GM06990 (cell line): Measurements from ENCODE around the gene EWSR1.
A peak's percentile ranks its signal among the peaks of the same experiment; 100 is the strongest.
"Not testable (repeated sequence)": the region's sequence is repeated elsewhere in the genome, so short reads cannot be mapped to it uniquely, and the experiment has no call there.

Source experiments
- DNase-seq: peaks from one replicate; pipeline ENCODE4 v3.0.0-alpha.2; 2011; ENCODE audit not compliant: insufficient read length; ENCODE audit errors: extremely low read depth
- H3K27me3 ChIP-seq: replicated peaks from 2 replicates; pipeline ENCODE4 v1.6.0; 2011; ENCODE audit warnings: low read length; ENCODE audit not compliant: control insufficient read depth, insufficient read depth
- H3K36me3 ChIP-seq: 2 replicates; pipeline ENCODE4 v1.5.1; 2011; ENCODE audit warnings: low read length; ENCODE audit not compliant: control insufficient read depth, insufficient read depth
- H3K4me3 ChIP-seq: replicated peaks from 2 replicates; pipeline ENCODE4 v1.5.1; 2011; ENCODE audit warnings: low read depth, mild to moderate bottlenecking, control low read depth, low read length
- TF ChIP-seq, protein P1 (sequence below): IDR thresholded peaks from 2 replicates; pipeline ENCODE4 v1.5.1; 2011; ENCODE audit warnings: low read length, control low read depth, mild to moderate bottlenecking, inconsistent platforms; ENCODE audit not compliant: insufficient read depth, poor library complexity, severe bottlenecking

Gene EWSR1, protein sequence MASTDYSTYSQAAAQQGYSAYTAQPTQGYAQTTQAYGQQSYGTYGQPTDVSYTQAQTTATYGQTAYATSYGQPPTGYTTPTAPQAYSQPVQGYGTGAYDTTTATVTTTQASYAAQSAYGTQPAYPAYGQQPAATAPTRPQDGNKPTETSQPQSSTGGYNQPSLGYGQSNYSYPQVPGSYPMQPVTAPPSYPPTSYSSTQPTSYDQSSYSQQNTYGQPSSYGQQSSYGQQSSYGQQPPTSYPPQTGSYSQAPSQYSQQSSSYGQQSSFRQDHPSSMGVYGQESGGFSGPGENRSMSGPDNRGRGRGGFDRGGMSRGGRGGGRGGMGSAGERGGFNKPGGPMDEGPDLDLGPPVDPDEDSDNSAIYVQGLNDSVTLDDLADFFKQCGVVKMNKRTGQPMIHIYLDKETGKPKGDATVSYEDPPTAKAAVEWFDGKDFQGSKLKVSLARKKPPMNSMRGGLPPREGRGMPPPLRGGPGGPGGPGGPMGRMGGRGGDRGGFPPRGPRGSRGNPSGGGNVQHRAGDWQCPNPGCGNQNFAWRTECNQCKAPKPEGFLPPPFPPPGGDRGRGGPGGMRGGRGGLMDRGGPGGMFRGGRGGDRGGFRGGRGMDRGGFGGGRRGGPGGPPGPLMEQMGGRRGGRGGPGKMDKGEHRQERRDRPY

DNA sequence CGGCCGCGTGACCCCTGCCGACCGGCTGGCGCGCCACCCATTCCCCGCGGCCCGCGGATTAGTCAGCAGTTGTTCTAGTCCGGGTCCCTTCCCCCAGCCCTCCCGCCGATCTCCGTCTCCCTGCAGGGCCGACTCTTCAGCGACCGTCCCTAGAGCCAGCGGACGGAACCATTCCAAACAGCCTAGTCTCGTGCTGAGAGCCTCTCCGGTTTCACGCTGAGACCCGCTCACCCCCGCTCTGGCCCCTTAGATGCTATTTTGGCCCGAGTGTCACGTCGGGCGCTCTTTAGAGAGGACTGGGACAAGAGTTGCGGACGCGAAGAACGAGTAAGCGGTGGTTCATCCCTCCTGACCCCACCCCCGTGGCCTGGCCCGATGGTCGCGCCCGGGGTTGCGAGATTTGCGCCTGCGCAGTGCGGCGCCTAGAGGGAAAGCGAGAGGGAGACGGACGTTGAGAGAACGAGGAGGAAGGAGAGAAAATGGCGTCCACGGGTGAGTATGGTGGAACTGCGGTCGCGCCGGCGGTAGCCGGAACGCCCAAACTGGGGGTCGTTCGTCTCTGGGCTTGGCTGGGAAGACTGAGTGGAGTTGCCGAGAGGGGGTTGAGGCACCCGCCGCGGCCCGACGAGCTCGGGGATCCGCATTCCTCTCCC is at the start of gene EWSR1, which contains the start of gene RHBDD3:
EWSR1 (plus strand) TSS at position 411 of the 653 bp plus-strand sequence; CDS start at position 480, 69 bp downstream.
RHBDD3 (minus strand) TSS at position 124 of the 653 bp plus-strand sequence. CDS start 2,355 bp downstream, outside the sequence.
- peak; percentile 97 for DNase-seq
- Histone ChIP-seq H3K4me3 (peak within 1 kb of the TSS; percentile 98), H3K27me3 (no peaks in the 10 kb centered on the region), H3K36me3 (peaks cover 12% of the 10 kb centered on the region)
- TF ChIP-seq, protein P1, sequence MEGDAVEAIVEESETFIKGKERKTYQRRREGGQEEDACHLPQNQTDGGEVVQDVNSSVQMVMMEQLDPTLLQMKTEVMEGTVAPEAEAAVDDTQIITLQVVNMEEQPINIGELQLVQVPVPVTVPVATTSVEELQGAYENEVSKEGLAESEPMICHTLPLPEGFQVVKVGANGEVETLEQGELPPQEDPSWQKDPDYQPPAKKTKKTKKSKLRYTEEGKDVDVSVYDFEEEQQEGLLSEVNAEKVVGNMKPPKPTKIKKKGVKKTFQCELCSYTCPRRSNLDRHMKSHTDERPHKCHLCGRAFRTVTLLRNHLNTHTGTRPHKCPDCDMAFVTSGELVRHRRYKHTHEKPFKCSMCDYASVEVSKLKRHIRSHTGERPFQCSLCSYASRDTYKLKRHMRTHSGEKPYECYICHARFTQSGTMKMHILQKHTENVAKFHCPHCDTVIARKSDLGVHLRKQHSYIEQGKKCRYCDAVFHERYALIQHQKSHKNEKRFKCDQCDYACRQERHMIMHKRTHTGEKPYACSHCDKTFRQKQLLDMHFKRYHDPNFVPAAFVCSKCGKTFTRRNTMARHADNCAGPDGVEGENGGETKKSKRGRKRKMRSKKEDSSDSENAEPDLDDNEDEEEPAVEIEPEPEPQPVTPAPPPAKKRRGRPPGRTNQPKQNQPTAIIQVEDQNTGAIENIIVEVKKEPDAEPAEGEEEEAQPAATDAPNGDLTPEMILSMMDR, result no peak

DNA sequence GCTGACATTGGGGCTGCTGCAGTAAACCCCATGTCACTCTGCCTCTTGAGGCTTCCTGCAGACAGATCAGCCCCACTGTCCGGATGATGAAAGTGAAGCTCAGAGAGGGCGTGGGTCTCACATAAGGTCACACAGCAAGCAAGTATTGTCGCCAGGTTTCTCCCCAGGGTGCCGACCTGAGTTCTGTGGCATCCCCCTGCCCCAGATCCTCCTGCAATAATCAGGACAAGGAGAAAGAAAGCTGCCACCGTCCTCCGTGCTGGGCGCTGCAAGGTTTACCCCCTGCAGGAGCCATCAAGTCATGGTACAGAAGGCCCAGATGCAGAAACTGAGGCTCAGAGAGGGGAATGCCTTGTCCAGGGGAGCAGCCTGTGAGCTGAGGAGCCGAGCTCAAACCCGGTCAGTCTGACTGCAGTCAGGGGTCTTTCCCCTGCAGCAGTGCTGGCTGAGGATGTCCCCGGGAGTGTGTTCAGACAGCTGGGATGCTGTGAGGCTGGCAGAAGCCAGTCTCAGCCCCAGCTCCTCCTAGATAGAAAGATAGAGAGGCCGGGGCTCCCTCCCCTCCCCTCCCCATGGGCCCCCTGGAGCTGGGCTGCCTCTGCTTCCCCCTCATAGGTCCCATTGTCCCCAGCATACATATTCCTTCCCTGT is 49.2 kb upstream of the EWSR1 start:
- Histone ChIP-seq H3K4me3 (no peak overlapping the region), H3K36me3 (peaks cover 3% of the 10 kb centered on the region), H3K27me3 (no peaks in the 10 kb centered on the region)
- TF ChIP-seq, protein P1, result no peak
- no peak for DNase-seq

DNA sequence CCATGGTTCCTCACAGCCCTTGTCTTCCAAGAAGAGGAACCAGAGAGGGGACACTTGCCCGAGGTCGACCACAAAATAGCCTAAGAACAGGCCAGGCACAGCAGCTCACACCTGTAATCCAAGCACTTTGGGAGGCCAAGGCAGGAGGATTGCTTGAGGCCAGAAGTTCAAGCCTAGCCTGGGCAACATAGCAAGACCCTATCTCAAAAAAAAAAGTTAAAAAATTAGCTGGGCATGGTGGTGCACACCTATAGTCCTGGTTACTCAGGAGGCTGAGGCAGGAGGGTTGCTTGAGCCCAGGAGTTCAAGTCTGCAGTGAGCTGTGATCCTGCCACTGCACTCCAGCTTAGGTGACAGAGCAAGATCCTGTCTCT is 48.7 kb upstream of the EWSR1 start:
- H3K4me3 ChIP-seq, H3K27me3 ChIP-seq, H3K36me3 ChIP-seq, DNase-seq: not testable (repeated sequence)

DNA sequence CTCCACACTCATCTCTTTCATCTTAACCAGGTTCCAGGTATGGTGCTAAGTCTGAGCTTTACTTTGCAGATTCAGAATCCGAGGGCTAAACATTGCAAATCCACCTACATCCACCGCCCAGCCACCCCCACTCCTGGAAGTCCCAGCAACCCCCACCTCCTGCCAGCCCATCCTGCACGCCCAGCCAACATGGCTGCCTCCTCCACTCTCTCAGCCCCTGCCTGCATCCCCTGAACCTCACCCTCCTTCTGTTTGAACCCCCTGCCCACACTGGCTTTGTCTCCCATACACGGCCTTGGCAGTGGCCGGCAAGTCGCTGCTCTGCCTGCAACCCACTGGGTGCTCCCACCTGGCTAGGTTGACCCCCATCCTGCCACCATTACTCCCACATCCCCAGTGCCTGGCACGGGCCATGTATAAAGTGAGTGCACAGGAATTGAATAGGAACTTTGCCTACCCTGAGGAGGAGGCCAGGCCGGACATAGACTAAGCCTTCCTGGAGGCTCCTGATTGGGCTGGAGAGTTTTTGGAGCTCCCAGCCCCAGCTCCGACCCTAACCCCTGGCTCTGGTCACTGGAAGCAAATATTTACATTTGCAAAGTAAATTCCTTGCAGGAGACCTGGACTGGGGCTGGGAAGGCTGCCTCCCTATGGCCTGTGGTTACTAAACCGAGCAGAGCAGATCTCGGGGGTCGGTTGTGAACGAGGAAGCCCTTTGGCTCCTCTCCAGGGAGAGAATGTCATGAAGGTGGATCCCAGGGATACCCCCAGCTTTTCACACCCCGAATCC is 48.0 kb upstream of the EWSR1 start:
- no peak for DNase-seq
- TF ChIP-seq, protein P1, result no peak
- H3K36me3 ChIP-seq, result no peaks in the 10 kb centered on the region; the same call in none of the 2 replicates
- no peaks in the 10 kb centered on the region for H3K27me3 ChIP-seq
- no peak overlapping the region for H3K4me3 ChIP-seq

DNA sequence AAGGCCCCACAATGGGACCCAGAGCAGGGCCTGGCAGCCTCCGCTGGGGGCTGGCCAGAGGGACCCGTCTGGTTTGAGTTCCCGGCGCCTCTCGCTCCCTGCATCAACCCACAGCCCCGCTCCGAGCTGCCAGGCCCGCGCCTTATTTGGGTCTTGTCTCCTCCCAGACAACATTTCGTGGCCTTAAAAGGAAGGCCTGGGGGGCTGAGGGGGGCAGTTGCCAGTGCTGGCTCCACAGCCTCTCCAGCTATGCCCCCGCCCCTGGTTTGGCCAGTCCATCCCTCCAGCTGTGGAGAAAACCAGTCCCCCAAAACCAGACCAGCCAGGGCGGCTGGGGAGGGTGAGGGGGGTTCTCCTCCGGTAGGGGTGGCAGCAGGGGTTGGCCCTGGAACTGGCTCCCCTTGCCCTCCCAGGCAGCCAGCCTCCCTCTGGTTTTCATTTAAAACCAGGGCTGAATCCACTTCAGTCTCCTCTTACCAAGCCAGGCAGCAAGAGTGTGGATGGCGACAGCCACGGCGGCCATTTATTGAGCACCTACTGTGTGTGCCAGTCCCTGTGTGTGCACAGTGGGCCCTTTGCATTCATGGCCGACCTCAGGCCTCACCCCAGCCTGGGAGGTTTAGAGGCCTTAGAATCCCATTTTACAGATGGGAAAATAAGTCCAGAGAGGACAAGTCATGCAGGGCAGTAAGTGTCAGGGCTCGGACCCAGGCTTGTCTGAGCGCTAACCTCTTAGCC is 43.8 kb upstream of the EWSR1 start:
- no peaks in the 10 kb centered on the region for H3K36me3 ChIP-seq
- DNase-seq, result no peak
- TF ChIP-seq, protein P1, result no peak
- no peak overlapping the region for H3K4me3 ChIP-seq
- H3K27me3 ChIP-seq, result no peaks in the 10 kb centered on the region
